ENCODE measurements around the gene NRXN3. TPM values are rescaled to one million over a fixed set of nuclear protein-coding genes. Genes with fewer than 3 reads are reported as not detected.

Gene NRXN3
- total and polyA plus RNA-seq, 4 donors = 0.07 to 1.2 (median 0.23) TPM

DNA sequence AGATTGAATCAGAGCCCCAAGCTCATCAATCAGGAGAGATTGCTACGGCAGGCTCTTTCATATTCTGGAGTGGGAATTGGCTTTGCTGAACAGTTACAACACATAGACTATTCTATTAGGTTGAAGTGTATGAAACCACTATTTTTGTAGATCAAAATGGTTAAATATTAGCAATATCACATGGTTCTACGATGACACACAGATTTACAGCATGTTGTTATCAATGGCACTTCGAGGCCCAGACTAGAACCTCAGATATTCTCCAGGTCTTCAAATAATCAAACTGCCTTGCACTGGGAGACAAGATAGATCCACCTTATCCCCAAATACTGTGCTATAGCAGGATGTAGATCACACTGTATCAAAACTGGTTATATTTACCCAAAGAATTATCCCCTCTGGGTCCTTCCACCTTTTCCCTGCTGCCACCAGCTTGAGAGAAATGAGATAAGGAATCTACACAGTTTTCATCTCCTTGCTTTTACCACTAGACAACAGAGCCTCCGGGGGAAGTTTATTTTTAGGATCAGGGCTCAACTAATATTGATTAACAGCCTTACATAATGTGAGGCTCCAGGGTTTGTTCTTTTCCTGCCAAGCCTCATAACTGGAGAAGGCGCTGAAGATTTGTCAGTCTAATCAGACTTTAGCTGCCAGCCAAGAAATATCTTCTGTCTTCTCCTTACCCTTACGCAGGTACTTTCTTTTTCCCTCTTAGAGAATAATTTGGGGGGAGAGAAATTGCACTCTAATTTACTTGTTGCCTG, 1534.1 kb downstream of the NRXN3 start:
- peaks cover 0 to 2% (median 0%) of the 10 kb centered on the region in 4 donors for H3K4me1 ChIP-seq (ENCODE audit: control insufficient read depth in 4 of 4, insufficient read depth in 4 of 4, low read length in 3 of 4)
- no peak for DNase-seq (ENCODE audit: low spot score)
- TF ChIP-seq HNF4A (conservative IDR thresholded peaks at IDR 0.05) (no peak), SP1 (IDR thresholded peaks at IDR 0.05) (no peak), FOXA1 (IDR thresholded peaks at IDR 0.05) (no peak), RAD21 (IDR thresholded peaks at IDR 0.05) (no peak), GABPA (IDR thresholded peaks at IDR 0.05 in 1 of 2, conservative IDR thresholded peaks at IDR 0.05 in 1 of 2) (no peak), TAF1 (conservative IDR thresholded peaks at IDR 0.05) (no peak), HNF4G (IDR thresholded peaks at IDR 0.05) (no peak), EGR1 (IDR thresholded peaks at IDR 0.05; ENCODE audit: low read depth in 2 of 2) (no peak), RXRA (IDR thresholded peaks at IDR 0.05) (no peak), FOXA2 (IDR thresholded peaks at IDR 0.05) (no peak)
- TF ChIP-seq, protein P1, sequence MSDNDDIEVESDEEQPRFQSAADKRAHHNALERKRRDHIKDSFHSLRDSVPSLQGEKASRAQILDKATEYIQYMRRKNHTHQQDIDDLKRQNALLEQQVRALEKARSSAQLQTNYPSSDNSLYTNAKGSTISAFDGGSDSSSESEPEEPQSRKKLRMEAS (IDR thresholded peaks at IDR 0.05) = no peak
- TF ChIP-seq, protein P2, sequence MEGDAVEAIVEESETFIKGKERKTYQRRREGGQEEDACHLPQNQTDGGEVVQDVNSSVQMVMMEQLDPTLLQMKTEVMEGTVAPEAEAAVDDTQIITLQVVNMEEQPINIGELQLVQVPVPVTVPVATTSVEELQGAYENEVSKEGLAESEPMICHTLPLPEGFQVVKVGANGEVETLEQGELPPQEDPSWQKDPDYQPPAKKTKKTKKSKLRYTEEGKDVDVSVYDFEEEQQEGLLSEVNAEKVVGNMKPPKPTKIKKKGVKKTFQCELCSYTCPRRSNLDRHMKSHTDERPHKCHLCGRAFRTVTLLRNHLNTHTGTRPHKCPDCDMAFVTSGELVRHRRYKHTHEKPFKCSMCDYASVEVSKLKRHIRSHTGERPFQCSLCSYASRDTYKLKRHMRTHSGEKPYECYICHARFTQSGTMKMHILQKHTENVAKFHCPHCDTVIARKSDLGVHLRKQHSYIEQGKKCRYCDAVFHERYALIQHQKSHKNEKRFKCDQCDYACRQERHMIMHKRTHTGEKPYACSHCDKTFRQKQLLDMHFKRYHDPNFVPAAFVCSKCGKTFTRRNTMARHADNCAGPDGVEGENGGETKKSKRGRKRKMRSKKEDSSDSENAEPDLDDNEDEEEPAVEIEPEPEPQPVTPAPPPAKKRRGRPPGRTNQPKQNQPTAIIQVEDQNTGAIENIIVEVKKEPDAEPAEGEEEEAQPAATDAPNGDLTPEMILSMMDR (IDR thresholded peaks at IDR 0.05; ENCODE audit: low read depth, low read length, missing input control) = no peak
- TF ChIP-seq, protein P3, sequence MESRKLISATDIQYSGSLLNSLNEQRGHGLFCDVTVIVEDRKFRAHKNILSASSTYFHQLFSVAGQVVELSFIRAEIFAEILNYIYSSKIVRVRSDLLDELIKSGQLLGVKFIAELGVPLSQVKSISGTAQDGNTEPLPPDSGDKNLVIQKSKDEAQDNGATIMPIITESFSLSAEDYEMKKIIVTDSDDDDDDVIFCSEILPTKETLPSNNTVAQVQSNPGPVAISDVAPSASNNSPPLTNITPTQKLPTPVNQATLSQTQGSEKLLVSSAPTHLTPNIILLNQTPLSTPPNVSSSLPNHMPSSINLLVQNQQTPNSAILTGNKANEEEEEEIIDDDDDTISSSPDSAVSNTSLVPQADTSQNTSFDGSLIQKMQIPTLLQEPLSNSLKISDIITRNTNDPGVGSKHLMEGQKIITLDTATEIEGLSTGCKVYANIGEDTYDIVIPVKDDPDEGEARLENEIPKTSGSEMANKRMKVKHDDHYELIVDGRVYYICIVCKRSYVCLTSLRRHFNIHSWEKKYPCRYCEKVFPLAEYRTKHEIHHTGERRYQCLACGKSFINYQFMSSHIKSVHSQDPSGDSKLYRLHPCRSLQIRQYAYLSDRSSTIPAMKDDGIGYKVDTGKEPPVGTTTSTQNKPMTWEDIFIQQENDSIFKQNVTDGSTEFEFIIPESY (IDR thresholded peaks at IDR 0.05) = no peak
- WGBS = 41% methylated on average over 6 of the region's 6 CpGs
- H3K27ac ChIP-seq (ENCODE audit: low read depth in 1 of 2, low read length in 2 of 2) = no peak overlapping the region
- H3K9ac ChIP-seq (ENCODE audit: low read depth in 1 of 2, low read length in 2 of 2) = no peak overlapping the region
- no peaks in the 10 kb centered on the region for H3K27me3 ChIP-seq (ENCODE audit: control insufficient read depth in 4 of 4, insufficient read depth in 4 of 4, low read length in 3 of 4)
- no peak overlapping the region for H3K4me3 ChIP-seq (ENCODE audit: low read depth in 1 of 3, low read length in 3 of 3)
- no peaks in the 10 kb centered on the region for H3K9me3 ChIP-seq (ENCODE audit: control insufficient read depth in 4 of 4, low read length in 3 of 4)
- H3K36me3 ChIP-seq (ENCODE audit: control insufficient read depth in 4 of 4, insufficient read depth in 3 of 4, low read depth in 1 of 4, low read length in 3 of 4) = no peaks in the 10 kb centered on the region

DNA sequence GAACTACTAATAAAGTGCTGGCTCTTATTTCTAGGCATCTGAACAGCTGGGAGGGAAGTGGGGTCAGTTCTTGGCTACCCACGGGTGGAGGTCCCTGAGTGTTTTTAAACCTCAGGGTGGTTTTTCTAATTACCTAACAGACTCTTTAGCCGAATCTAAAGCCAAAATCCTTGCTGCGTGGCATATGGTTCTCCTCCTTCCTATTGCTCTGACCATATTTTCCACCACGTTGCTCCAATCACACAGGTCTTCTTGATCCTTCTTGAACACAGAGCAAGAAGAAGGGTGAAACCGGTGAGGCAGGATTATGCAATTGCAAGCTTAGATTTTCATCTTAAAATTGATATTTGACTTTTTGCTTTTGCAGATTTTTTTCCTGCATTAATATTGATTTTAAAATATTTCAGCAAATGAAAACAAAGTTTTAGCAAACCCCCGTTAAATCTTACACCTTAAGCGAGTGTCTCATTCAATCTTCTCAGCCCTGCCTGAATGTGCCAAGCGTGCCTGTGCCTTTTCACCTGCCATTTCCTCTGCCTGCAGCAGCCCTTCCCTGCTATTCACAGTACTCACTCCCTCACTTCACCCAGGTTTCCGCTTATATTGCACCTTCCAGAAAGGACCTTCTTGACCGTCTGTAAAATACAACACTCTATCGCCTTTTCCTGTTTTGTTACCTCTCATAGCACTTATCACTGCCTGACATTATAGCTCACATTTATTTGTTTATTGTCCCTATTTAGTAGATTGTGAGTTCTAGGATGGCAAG, 1535.1 kb downstream of the NRXN3 start:
- H3K27ac ChIP-seq (ENCODE audit: low read depth in 1 of 2, low read length in 2 of 2) = no peak overlapping the region
- no peak for TF ChIP-seq JUND (IDR thresholded peaks at IDR 0.05)
- no peak for TF ChIP-seq YY1 (IDR thresholded peaks at IDR 0.05)
- TF ChIP-seq NR2F2 (IDR thresholded peaks at IDR 0.05) = no peak
- H3K36me3 ChIP-seq (ENCODE audit: control insufficient read depth in 4 of 4, insufficient read depth in 3 of 4, low read depth in 1 of 4, low read length in 3 of 4) = no peaks in the 10 kb centered on the region
- peaks cover 0 to 2% (median 0%) of the 10 kb centered on the region in 4 donors for H3K4me1 ChIP-seq (ENCODE audit: control insufficient read depth in 4 of 4, insufficient read depth in 4 of 4, low read length in 3 of 4)
- H3K9ac ChIP-seq (ENCODE audit: low read depth in 1 of 2, low read length in 2 of 2) = no peak overlapping the region
- H3K27me3 ChIP-seq (ENCODE audit: control insufficient read depth in 4 of 4, insufficient read depth in 4 of 4, low read length in 3 of 4) = no peaks in the 10 kb centered on the region
- DNase-seq (ENCODE audit: low spot score) = no peak
- 73% methylated on average over 11 of the region's 11 CpGs for WGBS
- no peaks in the 10 kb centered on the region for H3K9me3 ChIP-seq (ENCODE audit: control insufficient read depth in 4 of 4, low read length in 3 of 4)
- no peak overlapping the region for H3K4me3 ChIP-seq (ENCODE audit: low read depth in 1 of 3, low read length in 3 of 3)
